NOMO-1 treated with dmso at 0.1 percent for 144 hours (cell line): ENCODE measurements around the gene TUFT1.
"Not testable (repeated sequence)": the region's sequence is repeated elsewhere in the genome, so short reads cannot be mapped to it uniquely, and the experiment has no call there.

ENCODE experiments used
- DNase-seq: peaks from one replicate; lab custom pipeline; 2025; ENCODE audit not compliant: unreplicated experiment; lab: John Stamatoyannopoulos, UW

Gene TUFT1

GRCh38 chr1:151512326-151512725, 27.8 kb upstream of the TUFT1 start:
- DNase-seq = no peak

DNA sequence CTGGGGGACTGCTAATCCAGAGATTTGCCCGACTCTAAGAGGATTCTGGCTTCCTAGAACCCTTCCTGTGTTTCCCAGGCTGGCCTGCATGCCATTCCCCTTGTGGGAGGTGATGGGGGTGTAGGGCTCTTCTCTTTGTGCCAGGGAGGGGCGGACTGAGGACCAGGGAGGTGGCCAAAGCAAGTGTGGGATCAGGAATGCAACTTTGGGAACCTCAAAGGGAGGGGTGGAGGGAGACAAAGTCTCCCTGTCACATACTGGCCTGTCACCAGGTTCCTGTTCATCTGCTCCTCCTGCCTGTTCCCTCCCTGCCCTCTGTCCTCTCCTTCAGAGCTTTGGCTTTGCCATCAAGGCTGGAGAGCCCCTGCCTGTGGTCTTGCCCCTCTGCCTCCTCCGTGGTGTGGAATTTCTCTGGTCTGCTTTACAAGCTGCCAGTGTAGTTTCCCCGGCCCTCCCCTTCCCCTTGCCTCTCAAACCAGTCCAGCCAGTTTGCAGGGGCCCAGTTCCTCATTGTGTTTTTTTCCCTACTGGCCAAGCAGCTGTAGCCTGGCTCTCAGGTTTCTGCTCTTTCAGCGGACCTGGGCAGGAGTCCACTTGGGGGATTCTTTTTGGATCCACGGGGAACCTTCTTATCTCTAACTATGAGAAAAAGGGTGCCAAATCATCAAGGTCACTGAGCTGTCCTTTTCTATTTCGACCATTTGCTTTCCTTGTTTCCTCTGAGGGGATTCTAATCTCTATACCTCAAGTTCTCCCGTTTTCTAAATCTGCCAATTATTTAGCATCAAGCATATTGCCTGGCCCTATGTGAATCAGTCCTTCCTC, 27.1 kb upstream of the TUFT1 start:
- no peak for DNase-seq

GRCh38 chr1:151513626-151514121, 26.4 kb upstream of the TUFT1 start:
- no peak for DNase-seq

DNA sequence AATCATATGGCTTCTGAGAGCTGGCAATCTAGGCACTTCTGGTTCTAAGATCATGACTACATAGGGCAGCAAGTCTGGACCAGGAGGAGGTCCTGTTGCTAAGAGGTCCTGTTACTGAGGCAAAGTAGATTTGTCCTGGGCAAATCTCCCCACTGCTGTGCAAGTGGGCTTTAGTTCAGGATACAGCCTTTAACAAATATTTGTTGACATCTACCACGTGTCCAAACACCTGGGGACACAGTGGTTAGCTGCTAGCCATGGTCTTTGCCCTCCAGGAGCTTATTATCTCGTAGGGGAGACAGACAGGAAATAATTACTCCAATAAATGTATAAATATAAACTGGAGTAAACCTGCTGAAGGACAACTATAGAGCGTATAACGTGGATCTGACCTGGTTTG, 25.7 kb upstream of the TUFT1 start:
- no peak for DNase-seq

- no peak for DNase-seq
These were observed 24.8 kb upstream of the TUFT1 start for GRCh38 chr1:151515265-151515664.

DNA sequence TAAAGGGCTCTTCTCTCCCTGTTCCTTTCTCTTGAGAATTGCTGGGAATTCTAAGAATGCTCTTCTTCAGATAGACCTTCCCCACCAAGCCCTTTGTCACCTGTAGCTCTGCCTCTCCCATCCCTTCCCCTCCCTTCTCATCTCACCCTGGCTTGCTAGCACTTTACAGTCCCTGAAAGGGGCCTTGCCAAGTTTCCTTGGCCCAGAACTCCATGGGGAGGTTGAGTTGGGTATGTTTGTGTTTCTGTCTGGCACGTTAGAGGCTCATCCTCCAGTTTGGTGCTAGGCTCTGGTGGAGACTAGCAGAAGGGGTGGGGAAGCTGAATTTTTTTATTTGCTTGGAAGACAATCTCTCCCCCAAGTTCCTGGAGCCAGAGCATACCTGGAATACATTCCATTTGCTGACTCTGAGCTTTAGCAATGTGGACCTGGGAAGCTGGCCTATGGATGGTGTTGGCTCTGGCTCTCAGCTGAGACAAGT, 24.0 kb upstream of the TUFT1 start:
- no peak for DNase-seq

GRCh38 chr1:151518431-151518830, 21.7 kb upstream of the TUFT1 start:
- DNase-seq = no peak

DNA sequence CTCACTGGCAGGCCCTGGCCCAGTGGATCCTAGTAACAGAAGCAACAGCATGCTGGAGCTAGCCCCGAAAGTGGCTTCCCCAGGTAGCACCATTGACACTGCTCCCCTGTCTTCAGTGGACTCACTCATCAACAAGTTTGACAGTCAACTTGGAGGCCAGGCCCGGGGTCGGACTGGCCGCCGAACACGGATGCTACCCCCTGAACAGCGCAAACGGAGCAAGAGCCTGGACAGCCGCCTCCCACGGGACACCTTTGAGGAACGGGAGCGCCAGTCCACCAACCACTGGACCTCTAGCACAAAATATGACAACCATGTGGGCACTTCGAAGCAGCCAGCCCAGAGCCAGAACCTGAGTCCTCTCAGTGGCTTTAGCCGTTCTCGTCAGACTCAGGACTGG, 21.2 kb upstream of the TUFT1 start:
- no peak for DNase-seq

GRCh38 chr1:151519667-151520066, 20.4 kb upstream of the TUFT1 start:
- DNase-seq = no peak

DNA sequence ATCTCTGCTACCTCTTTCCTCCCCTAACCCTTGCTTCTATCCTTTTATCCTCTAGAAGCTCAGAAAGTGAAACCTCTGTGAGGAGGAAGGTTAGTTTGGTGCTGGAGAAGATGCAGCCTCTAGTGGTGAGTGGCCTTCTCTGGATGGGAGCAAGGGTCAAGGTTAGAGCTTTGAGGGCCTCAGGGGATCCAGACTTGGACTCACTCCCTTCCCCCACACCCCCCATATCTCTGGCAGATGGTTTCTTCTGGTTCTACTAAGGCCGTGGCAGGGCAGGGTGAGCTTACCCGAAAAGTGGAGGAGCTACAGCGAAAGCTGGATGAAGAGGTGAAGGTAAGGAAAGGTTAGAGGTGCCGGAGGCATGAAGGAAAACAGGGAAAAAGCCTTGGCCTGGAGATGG, 19.8 kb upstream of the TUFT1 start:
- no peak for DNase-seq

DNA sequence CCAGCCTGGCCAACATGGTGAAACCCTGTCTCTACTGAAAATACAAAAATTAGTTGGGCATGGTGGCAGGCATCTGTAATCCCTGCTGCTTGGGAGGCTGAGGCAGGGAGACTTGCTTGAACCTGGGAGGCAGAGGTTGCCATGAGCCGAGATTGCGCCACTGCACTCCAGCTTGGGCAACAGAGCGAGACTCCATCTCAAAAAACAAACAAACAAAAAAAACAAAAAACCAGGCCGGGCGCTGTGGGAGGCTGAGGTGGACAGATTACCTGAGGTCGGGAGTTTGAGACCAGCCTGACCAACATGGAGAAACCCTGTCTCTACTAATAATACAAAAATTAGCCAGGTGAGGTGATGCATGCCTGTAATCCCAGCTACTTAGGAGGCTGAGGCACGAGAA, 17.7 kb upstream of the TUFT1 start:
- DNase-seq = not testable (repeated sequence)

- DNase-seq = no peak
These were observed 16.8 kb upstream of the TUFT1 start for GRCh38 chr1:151523326-151523725.

- no peak for DNase-seq
These were observed 15.4 kb upstream of the TUFT1 start for GRCh38 chr1:151524736-151525135.

- DNase-seq = no peak
These were observed 13.2 kb upstream of the TUFT1 start for GRCh38 chr1:151526735-151527525.

- no peak for DNase-seq
These were observed 10.9 kb upstream of the TUFT1 start for GRCh38 chr1:151529211-151529702.

- DNase-seq = no peak
These were observed 10.3 kb upstream of the TUFT1 start for GRCh38 chr1:151529781-151530180.

- DNase-seq = no peak
These were observed 9.6 kb upstream of the TUFT1 start for GRCh38 chr1:151530461-151530860.

GRCh38 chr1:151533870-151534269, 6.2 kb upstream of the TUFT1 start:
- DNase-seq = no peak

DNA sequence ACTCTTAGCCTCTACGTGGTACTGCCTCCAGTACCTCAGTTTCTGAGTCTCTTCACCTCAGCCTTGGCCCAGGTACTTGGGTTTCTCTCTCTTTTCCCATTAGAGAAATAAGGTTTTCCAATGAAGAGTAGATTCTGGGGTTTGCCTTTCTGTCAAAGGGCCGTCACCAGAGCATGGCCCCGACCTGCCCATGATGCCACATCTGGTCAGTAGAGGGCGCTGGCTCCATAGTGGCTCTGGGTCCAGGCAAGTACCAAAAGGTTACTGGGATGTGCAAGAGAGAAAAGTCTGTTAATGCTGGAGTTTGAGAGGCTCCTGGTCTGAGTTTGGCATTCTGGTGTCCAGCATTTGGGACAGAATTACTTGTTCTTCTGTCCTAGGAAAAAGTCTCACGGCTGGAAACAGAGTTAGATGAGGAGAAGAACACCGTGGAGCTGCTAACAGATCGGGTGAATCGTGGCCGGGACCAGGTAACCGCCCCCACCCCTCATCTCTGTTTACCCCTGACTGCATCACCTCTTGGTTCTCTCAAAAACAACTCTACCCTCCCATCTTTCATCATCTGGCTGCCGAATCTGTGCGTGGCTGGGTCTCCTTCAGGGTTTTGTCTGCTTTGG, 5.3 kb upstream of the TUFT1 start:
- DNase-seq = peak; percentile 38

- DNase-seq = no peak
These were observed 4.5 kb upstream of the TUFT1 start for GRCh38 chr1:151535326-151536271.
